Measurements from ENCODE around the gene TTC7B.

DNA sequence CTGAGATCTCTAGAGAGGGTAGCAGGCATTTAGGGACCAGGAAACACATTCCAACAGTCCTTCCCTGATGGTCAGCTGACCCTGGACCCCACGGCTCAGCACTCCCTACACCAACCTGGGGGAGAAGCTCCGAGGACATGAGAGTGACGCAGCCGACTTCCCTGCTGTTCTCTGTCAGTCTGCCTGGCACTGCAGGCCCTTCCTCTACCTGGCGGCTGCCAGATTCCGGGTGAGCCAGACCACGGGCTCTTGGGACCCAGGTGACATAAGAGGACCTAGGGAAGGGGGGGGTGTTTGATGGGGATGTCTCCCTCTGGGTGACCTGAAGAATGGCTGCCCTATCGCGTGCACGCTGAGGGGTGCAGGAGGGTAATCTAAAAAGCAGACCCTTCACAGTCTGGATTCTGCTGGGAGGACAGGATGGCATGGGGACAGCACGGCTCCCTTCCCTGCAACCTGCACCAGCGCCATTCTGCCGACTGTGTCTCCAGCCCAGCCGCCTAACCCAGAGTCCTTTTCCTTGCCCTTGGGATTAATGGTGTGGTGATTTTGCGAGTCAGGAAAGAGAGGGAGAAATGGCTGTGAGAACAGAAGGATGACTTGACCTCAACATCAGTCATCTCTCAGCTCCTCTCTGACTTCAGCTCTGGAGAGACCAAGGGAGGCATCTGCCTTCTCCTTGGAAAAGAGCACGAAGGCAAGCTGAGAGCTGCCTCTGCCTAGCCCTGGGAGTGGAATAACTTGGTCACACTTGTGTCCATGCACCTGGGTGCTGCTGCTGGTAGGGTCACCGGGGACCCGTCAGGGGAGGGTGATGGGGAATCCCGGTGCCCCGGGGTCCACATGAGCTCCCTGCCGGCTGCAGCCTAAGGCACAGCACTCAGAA, 260.9 kb downstream of the TTC7B start:
- no peak for TF ChIP-seq CTCF (IDR thresholded peaks at IDR 0.05)
- TF ChIP-seq EZH2 (IDR thresholded peaks at IDR 0.05): no peak

Measured in neural progenitor cell (in vitro differentiated cells).